Ishikawa (cell line): ENCODE results near the gene DLX6.

Experiments used
- CEBPB ChIP-seq: IDR thresholded peaks from 2 replicates; pipeline ENCODE4 v1.6.1; 2012
- CREB1 ChIP-seq: IDR thresholded peaks from 2 replicates; pipeline ENCODE4 v1.6.1; 2012; ENCODE audit warnings: low read depth
- EGR1 ChIP-seq: IDR thresholded peaks from 2 replicates; pipeline ENCODE4 v1.6.1; 2012
- EP300 ChIP-seq: IDR thresholded peaks from 2 replicates; pipeline ENCODE4 v1.6.1; 2012; ENCODE audit warnings: borderline replicate concordance
- FOXM1 ChIP-seq: IDR thresholded peaks from 2 replicates; pipeline ENCODE4 v1.6.1; 2012; ENCODE audit warnings: low read depth, borderline replicate concordance
- NFIC ChIP-seq: IDR thresholded peaks from 2 replicates; pipeline ENCODE4 v1.6.1; 2012
- RAD21 ChIP-seq: IDR thresholded peaks from 2 replicates; pipeline ENCODE4 v1.6.1; 2012; ENCODE audit warnings: low read depth
- TAF1 ChIP-seq: IDR thresholded peaks from 2 replicates; pipeline ENCODE4 v1.6.1; 2012; ENCODE audit warnings: low read depth, mild to moderate bottlenecking
- TCF12 ChIP-seq: IDR thresholded peaks from 2 replicates; pipeline ENCODE4 v1.6.1; 2012; ENCODE audit warnings: low read depth
- TEAD4 ChIP-seq: IDR thresholded peaks from 2 replicates; pipeline ENCODE4 v1.6.1; 2012
- YY1 ChIP-seq: IDR thresholded peaks from 2 replicates; pipeline ENCODE4 v1.6.1; 2012; ENCODE audit warnings: low read depth
- ZBTB7A ChIP-seq: IDR thresholded peaks from 2 replicates; pipeline ENCODE4 v1.6.1; 2012; ENCODE audit warnings: low read depth
- TF ChIP-seq, protein P1 (sequence below): IDR thresholded peaks from 2 replicates; pipeline ENCODE4 v1.6.1; 2012
- TF ChIP-seq, protein P2 (sequence below): IDR thresholded peaks from 2 replicates; pipeline ENCODE4 v1.6.1; 2012; ENCODE audit warnings: low read depth, mild to moderate bottlenecking
- TF ChIP-seq, protein P3 (sequence below): IDR thresholded peaks from 2 replicates; pipeline ENCODE4 v1.6.1; 2012

DLX6 gene

DNA sequence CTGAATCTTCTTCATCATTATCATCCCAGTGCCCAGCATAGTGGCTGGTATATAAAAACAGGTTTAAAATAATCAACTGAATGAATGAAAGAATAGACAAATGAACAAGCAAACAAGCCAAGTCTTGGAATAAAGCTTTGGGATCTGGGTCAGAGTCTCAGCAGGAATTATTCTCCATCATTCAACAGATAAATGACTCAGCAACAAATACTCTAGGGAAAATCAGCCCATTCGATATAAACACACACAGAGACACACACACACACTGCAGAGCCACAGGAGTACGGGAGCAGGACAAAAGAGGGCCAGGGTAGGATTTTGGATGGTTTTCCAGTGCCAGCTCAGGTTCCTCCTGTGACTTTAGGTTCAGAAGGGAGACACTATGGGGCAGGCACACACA, 29.2 kb upstream of the DLX6 start:
- TF ChIP-seq TEAD4, result no peak
- no peak for TF ChIP-seq EP300
- TF ChIP-seq NFIC, result no peak
- no peak for TF ChIP-seq TAF1
- no peak for TF ChIP-seq CEBPB
- TF ChIP-seq, protein P1, sequence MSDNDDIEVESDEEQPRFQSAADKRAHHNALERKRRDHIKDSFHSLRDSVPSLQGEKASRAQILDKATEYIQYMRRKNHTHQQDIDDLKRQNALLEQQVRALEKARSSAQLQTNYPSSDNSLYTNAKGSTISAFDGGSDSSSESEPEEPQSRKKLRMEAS, result no peak

DNA sequence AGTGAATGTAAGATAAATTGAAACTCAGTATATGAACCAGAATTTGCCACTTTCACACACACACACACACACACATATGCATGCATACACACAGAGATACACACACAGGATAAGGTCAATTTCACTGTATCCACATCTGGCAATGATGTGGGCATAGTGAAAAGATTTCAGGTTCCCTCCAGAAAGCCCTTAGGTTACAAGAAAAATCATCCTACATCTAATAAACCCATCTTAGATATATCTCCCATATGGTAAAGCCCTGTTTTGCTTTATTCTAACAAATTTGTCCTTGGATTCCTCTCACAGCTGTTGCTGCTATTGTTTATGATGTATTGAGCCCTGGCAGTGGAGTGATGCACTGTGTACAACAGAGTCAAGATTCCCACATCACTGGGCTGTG, 27.9 kb upstream of the DLX6 start:
- TF ChIP-seq FOXM1 (no peak), CEBPB (no peak), CREB1 (no peak), TCF12 (no peak), RAD21 (no peak)
- TF ChIP-seq, protein P1, result no peak
- TF ChIP-seq, protein P2, sequence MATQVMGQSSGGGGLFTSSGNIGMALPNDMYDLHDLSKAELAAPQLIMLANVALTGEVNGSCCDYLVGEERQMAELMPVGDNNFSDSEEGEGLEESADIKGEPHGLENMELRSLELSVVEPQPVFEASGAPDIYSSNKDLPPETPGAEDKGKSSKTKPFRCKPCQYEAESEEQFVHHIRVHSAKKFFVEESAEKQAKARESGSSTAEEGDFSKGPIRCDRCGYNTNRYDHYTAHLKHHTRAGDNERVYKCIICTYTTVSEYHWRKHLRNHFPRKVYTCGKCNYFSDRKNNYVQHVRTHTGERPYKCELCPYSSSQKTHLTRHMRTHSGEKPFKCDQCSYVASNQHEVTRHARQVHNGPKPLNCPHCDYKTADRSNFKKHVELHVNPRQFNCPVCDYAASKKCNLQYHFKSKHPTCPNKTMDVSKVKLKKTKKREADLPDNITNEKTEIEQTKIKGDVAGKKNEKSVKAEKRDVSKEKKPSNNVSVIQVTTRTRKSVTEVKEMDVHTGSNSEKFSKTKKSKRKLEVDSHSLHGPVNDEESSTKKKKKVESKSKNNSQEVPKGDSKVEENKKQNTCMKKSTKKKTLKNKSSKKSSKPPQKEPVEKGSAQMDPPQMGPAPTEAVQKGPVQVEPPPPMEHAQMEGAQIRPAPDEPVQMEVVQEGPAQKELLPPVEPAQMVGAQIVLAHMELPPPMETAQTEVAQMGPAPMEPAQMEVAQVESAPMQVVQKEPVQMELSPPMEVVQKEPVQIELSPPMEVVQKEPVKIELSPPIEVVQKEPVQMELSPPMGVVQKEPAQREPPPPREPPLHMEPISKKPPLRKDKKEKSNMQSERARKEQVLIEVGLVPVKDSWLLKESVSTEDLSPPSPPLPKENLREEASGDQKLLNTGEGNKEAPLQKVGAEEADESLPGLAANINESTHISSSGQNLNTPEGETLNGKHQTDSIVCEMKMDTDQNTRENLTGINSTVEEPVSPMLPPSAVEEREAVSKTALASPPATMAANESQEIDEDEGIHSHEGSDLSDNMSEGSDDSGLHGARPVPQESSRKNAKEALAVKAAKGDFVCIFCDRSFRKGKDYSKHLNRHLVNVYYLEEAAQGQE, result no peak

DNA sequence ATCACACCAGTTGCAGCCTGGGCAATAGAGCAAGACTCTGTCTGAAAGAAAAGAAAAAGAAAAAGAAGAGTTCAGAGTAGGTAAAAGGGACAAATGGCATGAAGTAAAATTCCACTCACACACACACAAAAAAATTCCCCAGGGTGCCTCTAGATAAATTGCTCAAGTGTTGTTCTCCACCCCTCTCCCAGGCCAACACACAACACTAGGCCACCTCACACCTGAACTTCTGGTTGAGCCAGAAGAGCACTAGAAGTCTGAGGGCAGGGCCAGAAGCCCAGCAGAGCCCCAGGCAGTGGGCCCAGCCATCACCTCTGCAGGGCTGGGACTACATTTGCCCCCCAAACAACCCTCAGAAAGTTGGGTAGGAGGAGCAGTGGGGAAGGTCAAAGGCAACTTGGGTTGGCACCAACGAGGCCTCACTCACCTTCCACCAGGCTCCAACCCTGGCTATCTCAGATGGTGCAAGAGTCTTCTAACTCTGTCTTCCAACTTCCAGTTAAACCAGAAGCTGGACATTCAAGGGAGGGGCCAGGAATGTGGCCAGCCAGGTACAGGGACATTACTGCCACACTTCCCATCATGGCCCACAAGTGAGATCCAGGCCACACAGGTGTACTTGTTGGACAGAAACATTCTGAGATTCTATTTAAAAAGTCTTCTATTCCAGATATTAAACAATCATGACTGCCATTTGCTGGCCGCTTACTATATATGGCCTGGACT, 25.6 kb upstream of the DLX6 start:
- TF ChIP-seq EP300, result no peak
- TF ChIP-seq, protein P3, sequence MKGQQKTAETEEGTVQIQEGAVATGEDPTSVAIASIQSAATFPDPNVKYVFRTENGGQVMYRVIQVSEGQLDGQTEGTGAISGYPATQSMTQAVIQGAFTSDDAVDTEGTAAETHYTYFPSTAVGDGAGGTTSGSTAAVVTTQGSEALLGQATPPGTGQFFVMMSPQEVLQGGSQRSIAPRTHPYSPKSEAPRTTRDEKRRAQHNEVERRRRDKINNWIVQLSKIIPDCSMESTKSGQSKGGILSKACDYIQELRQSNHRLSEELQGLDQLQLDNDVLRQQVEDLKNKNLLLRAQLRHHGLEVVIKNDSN, result no peak
- no peak for TF ChIP-seq TCF12
- TF ChIP-seq CREB1, result no peak
- TF ChIP-seq YY1, result no peak
- no peak for TF ChIP-seq FOXM1
- TF ChIP-seq, protein P1, result no peak
- no peak for TF ChIP-seq TEAD4
- TF ChIP-seq, protein P2, result no peak
- TF ChIP-seq NFIC, result no peak
- TF ChIP-seq EGR1, result no peak
- no peak for TF ChIP-seq CEBPB
- no peak for TF ChIP-seq RAD21
- no peak for TF ChIP-seq TAF1
- no peak for TF ChIP-seq ZBTB7A

DNA sequence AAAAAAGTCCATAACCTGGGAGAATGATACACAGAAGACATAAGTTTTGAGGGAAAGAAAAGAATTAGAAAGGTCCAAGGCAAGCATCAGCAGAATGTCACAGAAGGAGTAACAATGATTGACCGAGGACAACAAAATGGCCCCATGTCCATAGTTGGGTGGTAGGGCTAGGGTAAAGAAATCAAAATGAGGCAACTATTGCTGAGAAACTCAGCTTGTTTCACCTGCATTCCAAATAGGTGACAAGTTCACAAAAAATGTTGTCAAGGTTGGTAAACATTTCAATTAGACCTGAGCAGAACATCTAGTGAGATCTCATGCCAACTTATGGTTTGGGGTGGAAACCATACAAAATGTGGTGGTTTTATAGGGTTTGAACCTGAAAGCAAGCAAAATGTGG, 22.8 kb upstream of the DLX6 start:
- TF ChIP-seq CREB1 (no peak), EGR1 (no peak), TEAD4 (no peak), RAD21 (no peak), TAF1 (no peak), FOXM1 (no peak), CEBPB (no peak), NFIC (no peak), EP300 (no peak), TCF12 (no peak), ZBTB7A (no peak)
- TF ChIP-seq, protein P2, result no peak
- TF ChIP-seq, protein P3, result no peak
- TF ChIP-seq, protein P1, result no peak
